SHP77 treated with DMSO at 0.1 percent for 48 hours (cell line): Measurements from ENCODE around the gene ERCC6.

Source experiments
- DNase-seq: peaks from one replicate; lab custom pipeline; 2025; lab: John Stamatoyannopoulos, UW

Gene ERCC6

DNA sequence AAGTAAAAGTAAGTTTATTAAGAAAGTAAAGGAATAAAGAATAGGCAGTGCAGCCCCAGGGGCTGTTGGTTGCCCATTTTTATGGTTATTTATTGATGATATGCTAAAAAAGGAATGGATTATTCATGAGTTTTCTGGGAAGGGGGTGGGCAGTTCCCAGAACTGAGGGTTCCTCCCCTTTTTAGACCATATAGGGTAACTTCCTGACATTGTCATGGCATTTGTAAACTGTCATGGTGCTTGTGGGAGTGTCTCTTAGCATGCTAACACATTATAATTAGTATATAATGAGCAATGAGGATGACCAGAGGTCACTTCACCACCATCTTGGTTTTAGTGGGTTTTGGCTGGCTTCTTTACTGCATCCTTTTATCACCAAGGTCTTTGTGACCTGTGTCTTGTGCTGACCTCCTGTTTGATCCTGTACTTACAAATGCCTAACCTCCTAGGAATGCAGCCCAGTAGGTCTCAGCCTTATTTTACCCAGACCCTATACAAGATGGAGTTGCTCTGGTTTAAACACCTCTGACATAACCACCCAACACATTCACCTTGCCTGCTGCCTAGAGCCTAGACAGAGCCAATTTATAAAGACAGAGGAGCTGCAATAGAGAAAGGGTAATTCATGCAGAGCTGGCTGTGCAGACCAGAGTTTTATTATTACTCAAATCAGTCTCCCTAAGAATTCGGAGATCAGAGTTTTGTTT lies 10.9 kb upstream of the ERCC6 start:
- DNase-seq = no peak

DNA sequence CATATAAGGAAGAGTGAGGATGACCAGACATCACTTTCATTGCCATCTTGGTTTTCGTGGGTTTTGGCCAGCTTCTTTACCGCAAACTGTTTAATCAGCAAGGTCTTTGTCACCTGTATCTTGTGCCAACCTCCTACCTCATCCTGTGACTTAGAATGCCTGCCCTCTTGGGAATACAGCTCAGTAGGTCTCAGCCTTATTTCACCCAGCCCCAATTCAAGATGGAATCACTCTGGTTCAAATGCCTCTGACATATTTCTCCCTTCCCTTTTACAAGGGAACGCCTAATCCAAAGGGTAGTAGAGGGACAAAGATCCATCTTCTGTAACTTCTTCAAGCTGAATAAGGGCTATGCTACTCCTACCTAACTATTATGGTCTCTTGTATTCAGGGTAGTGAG lies 4.7 kb upstream of the ERCC6 start:
- DNase-seq = no peak

DNA sequence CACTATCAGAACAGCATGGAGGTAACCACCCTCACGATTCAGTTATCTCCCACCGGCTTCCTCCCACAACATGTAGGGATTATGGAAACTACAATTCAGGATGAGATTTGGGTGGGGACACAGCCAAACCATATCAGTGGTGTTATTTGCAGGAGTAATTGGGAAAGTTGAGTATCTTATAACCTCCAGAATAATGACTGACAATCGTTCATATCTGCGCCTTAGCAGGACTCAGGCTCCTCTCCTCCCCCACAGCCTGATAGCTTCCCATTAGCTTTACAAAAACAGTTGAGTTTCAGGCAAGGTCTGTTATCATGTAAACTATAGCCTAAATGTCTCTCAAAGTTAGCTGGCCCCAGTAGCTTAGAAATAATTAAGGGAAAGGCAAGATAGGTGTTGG lies 3.4 kb upstream of the ERCC6 start:
- no peak for DNase-seq

DNA sequence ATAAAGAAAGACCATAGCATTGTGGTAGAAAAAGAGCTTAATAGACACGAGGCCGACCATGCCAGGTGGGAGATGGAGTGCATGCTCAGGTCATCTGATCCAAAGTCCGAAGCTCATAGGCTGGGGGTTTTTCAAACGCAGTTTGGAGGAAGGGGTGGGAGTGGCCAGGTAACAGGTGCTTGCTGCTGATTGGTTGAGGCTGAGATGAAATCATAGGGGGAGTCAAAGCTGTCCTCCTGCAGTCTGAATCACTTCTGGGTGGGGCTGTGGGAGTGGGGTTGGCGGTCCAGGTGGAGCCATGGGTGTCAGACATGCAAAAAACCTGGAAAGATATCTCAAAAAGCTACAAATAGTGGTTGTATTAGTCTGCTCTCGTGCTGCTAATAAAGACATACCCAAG lies 2.8 kb upstream of the ERCC6 start:
- no peak for DNase-seq

DNA sequence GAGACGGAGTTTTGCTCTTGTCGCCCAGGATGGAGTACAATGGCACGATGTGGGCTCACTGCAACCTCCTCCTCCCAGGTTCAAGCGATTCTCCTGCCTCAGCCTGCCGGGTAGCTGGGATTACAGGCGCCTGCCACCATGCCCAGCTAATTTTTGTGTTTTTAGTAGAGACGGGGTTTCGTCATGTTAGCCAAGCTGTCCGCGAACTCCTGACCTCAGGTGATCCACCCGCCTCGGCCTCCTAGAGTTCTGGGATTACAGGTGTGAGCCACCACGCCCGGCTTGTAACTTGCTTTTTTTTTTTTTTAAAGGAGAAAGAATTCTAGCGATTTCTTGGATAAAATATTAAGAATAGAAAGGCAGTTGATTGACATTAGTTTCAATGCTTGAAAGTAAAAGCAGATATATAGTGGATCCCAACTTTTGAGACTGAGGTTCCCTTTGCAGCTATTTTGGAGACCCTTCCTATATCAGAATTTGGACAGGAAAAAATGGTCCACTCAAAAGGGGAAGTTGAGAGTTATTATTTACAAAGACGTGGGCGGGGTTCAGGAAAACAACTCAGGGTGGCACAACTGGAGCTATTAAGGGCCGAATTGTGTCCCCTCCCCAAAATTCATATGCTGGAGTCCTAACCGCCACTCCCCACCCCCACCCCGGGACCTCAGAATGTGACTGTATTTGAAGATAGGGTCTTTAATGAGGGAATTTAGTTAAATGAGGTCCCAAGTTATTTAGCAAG lies 1.3 kb upstream of the ERCC6 start:
- DNase-seq = no peak

DNA sequence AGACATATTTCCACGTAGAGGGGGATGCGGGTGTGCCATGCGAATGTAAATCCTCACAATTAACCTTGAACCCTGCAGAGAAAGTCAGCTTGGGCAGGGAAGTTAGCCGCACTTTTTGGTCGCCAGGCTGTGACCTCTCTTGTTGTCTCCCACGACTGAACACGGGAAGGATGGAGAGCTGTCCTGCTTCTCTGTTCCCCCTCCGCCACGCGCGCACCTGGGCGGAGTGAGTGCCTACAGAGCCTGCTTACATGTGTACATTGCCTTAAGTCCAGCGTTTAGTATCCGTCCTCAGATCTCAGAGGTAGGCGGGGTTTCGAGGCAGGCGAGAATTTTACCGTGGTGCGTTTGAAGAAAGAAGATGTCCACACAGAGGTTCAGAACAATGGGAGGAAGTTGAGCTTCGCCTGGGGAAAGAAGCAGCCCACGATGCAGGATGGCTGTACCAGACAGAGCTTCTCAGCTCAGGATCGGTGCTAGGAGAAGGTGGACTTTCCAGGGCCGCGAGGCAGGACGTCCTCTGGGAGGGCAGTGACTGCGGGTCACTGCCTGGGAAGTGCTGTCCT lies 482 bp upstream of the ERCC6 start:
- no peak for DNase-seq

DNA sequence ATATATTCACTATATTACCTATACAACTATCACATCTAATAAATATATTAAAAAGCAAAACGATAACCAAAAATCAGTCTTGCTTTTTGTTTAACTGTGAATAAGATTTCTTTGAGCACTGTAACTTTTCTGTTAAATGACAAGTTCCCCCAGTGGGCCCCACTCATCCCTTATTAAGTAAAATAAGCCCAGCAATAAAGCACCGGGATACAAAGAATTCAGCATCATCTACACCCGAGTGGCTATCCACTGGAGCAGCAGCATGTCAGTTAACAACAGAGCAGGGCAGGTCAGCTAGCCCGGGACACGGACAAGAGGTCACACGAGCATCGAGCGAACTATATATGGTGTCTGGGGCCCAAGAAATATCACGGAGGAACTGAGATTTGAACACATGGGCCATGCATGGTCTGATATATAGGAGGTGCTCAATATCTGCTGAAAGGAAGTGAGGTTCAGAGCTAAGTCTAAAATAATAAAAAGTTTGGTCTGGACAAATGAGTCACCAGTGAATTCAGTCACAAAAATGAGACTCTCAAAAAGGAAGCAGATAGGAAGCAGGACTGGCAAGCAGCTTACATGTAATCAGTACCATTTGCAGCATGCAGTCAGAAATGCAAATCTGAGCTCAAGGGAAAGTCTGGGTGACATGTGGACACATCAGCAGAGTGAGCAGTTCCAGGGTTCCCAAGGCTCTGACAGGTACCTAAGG lies 4.1 kb downstream of the ERCC6 start:
- DNase-seq = no peak

DNA sequence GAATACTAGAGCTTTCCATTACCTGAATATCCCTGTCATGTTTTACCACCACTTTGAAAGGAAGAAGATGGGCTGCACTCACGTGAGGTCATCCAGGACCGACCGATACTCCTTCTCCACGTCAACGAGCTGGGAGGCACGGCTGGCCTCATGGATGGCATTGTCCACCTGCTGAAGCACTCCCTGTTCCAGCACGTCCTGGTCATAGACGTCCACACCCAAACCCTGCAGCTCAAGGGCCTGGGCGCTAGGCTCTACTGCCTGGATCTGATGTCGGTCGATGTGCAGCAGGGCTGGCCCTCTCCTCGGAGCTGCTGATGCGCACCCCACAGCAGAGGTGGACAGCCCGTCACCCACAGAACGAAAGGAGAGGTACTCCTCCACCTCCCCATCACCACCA lies 6.5 kb downstream of the ERCC6 start:
- no peak for DNase-seq

DNA sequence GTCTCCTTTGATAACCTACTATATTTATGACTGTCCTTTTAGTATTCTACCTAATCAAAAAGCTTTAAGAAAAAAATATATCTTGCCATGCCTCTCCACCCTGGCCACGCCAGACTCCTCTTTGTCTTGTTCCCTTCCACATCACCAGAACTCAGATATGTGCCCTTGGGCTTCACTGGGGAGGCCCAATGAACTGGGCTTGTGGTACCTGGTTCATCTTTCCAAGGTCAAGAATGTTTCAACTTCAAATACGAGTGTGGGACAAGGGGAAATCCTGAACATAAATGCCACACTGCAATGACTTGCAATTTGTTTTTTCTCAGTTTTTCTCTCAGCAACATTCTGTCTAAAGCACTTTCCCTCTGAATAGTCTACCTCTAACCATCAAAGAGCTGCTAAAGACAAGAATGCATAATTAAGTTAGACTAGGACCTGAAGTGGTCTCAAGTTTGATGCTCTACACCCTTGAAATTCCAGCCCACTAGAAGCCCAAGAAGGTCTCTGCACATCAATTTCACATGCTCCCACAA lies 9.9 kb downstream of the ERCC6 start:
- DNase-seq = no peak

DNA sequence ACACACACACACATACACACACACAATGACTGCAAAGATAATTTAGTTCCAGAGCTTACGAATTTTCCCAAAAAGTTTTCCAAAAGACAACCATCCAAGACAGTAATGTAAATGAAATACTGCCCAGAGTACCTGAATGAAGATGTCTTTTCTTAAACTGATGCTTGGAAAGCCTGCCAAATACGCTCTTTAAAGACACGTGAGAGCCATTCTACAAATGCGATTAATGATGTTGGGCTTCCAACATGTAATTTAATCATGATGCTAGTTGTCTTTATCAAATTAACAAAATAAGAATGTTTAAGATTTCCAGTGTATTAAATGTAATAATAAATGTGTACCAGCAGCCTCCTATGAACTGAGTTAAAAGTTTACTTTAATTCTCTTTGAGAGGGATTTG lies 11.1 kb downstream of the ERCC6 start:
- DNase-seq = no peak

DNA sequence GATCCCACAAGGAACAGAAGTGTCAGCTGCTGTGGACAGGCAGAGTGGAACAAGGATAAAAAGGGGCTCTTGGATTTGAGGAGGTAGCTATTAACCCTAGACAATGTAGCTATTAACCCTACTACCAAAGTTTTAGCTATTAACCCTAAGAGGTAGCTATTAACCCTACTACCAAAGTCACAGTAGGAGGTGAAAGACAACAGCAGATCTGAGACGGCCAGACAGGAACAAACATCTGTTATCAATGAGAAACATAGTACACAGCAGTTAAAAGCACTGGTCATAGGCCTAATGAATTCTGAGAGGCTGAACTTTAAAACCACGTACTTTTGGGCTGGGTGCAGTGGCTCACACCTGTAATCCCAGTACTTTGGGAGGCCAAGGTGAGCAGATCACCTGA lies 11.9 kb downstream of the ERCC6 start:
- no peak for DNase-seq

DNA sequence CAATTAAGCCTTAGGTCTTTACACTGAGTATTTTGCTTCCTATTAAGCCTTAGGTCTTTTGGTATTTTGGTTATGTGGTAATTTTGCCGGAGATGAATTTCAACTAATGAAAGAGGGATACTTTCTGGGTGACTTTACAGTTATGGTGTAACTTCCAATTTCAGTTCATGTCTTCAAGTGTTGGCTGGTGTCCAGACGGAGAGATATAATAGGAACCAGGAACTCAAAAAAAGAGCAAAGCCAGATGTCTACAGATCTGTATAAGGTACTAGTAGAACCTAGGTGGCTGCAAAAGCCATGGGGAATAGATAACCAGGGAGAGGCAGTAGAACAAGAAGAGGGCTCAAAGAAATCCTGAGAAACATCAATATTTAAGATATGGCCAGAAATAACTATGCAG lies 12.3 kb downstream of the ERCC6 start:
- DNase-seq = no peak

DNA sequence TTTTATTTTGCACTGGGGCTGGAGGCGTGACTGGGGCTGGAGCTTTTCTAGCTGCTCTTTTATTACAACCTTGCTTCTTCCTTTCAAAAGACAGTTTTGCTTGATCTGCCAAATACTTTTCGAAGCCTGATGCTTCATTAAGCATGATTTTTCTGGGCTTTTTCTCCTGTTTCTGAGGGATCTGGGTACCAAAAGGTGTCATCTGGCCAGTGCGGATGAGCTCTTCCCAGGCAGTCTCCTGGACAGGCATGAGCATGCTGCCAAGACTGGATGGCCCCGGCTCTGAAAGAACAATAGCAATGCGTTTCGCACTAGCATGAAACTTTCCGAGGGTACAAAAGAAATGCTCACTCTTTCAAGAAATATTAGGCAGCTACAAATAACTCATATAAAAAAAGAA lies 14.4 kb downstream of the ERCC6 start:
- no peak for DNase-seq

DNA sequence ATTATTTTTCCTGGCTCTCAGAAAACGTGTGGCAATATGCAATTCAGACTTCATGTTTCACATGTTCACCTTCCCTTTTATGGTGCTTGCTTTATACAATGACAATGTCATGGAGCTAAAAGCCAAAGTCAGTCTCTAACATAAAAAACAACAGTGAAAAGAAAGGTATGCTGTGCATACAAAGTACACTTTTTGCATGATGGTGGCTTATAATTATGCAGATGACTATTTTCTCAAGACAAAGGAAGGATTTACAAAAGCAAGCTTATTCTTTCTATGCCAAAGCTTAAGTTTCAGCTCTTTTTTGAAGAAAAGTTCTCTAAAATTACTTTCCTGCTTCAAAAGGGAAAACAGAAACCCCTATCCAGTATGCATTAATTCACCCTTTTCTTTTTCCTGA lies 15.6 kb downstream of the ERCC6 start:
- DNase-seq = no peak

DNA sequence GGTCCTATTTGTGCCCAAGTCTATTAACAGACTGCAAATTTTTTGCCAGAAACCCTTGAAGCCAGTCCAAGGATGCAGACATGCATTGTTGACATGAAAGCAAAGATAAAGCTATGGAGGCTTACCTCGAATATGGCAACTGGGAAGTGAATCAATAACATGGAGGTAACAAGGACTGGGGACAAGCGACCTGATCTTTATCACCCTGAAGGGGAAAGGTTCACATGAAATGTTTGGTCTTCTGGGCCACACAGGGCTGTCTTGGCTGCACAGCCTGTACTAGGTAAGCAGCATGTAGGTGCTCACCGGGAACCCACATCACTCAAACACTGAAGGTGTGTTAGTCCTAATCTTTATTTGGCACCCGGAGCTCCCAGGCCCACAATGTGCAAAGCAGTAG lies 17.9 kb downstream of the ERCC6 start:
- DNase-seq = no peak

DNA sequence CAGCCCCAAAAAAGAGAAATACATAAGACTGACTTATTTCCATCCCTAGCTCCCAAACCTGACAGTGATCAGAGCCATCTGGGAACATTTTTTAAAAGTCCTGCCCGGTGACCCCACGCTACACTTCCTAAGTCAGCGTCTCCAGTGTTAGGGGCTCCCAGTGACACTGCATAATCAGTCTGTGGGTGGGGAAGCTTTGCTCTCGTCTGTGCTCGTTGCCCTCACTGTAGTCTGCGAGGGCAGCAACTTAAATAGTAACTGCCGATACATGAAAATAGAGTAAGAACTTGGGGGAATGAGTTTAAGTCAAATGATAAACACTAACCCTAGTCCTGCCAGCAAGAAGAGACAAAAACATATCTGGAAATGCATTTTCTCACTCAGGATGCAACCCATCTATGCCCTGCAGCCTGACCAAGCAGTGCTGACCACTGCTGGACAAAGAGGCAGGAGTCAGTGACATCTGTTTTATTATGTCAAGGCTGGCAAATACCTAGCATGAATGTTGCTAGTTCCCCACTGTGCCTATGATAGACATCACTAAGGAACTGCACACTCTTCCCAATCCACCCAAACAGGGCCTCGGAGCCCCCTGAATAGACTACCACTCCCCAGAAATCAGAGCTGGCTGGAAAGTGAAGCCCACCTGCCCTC lies 18.7 kb downstream of the ERCC6 start:
- DNase-seq = no peak

DNA sequence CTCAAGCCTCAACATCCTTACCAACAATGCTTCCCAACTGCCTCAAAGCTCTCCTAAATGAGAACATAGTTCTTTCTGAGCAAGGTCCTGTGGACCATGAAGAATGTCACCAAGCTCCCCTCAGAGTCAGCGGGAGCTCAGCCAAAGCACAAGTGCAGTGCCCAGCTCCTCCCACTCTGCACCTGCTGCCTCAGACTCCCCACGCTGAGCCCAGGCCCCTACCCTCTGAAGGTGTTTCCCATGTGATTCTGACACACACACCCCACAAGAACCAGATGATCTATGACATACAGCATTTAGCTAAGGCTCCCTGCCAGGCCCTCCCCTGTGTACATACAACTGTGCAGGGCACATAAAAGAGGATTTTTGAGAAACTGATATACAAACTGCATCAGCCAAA lies 19.2 kb downstream of the ERCC6 start:
- no peak for DNase-seq

DNA sequence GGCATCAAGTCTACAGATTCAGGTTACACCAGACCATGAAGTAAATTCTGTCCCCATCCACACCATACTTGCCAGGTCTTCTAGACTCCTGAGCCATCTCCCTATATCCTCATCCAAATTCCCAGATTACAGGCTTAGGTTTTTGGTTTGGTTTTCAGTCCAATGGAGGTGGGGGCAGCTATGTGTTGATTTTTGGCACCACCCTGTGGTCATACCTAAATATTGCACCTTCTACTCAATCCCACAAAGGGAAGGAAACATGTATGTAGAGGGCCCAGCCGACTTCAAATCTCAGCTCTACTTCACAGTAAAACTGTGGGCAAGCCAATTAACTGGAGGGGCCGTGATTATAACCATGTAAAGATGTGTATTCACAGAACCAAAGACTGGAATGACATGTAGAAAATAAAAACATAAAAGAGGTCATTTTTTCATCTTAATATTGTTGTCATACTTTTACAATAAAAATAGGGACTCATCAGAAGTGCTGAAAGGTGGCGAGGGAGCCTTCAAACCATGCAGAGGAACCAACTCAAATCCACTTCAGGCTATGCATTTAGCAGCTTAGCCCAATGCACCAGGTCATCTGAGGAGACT lies 19.8 kb downstream of the ERCC6 start:
- DNase-seq = no peak

DNA sequence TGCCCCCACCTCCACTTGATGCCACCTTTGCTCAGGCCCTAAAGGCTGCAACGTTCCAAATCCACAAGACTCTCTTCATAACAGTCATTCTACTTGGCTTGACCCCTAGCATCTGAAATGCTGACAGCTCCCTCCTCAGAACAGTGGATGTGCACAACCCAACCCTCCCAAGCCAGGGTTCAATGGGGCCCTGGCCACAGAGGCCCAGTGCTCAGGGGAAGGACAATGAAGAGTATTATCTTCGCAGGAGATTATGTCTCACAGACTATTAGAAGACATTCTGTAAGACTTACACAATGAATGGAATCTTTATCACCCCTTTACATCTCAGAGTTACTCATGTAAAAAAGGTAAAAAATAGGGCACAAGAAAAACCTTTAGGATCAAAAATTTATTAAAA lies 20.4 kb downstream of the ERCC6 start:
- no peak for DNase-seq

DNA sequence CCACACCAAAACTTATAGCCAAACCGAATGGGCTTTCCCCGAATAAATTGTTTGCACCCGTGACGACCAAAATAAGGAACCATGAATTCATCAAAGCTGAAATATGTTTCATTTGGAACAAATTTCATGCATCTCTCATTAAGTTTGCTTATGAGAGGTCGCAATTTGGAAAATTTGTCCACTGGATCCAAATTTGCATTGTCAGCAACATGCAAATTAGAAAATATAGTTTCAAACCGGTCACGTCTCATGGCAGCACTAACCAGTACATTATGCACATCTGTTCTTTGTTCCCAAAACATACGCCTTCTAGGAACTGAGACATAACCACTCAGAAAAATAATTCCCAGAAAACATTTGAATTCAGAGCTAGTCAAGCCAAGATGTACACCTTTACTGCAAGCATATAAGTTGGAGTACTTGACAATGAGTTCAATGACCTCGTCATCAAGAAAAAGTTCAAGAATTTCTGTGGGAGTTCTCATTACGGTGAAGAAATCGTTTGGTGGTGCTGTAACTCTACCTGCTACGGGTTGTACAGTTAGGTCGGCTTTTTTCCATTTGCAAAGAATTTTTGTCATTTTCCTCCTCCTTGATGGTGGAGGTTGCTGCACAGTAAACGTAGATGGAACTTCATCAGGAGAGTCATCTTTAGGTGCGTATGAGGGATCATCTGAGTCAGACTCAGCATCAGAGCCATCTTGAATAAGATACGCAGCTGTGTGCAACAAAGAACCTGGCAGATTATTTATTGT lies 22.5 kb downstream of the ERCC6 start:
- no peak for DNase-seq
